SK-N-SH (cell line): Measurements from ENCODE around the gene RPP14. TPM values are rescaled to one million over a fixed set of nuclear protein-coding genes. Genes with fewer than 3 reads are reported as not detected.
A peak's percentile ranks its signal among the peaks of the same experiment; 100 is the strongest.

Experiments used
- CTCF ChIA-PET: fragments of 300-600, 350-600 bp; formaldehyde crosslinking; extraction: SDS; loops from one replicate; lab custom pipeline; 2021; lab: Yijun Ruan, JAX
- POLR2A ChIA-PET: fragments of 350-600 bp; sonication (Branson Sonifier 250); formaldehyde crosslinking; extraction: SDS; loops from one replicate; lab custom pipeline; 2020; ENCODE audit warnings: antibody characterized with exemption, inconsistent platforms; lab: Yijun Ruan, JAX
- DNase-seq: peaks from one replicate; pipeline ENCODE4 v3.0.0; 2012
- H2AFZ ChIP-seq: fragments of 200-600 bp; sonication (generic); 2 replicates; pipeline ENCODE4 v1.8.1; 2016; ENCODE audit warnings: antibody characterized with exemption, mild to moderate bottlenecking, low read depth
- H3F3A ChIP-seq: fragments of 200-600 bp; sonication (generic); replicated peaks from 2 replicates; pipeline ENCODE3; 2016; ENCODE audit warnings: antibody characterized with exemption, mild to moderate bottlenecking; ENCODE audit not compliant: insufficient read depth
- H3K27ac ChIP-seq, 2 experiments: fragments of 200-500 bp in 1 of 2; fragments of 200-600 bp in 1 of 2; sonication (Bioruptor generic) in 1 of 2; sonication (generic), shearing (Covaris generic) in 1 of 2; 2 replicates each; pipeline versions ENCODE4 v1.5.1 to v1.6.1; 2014 to 2016; ENCODE audit warnings: low read depth in 2 of 2, inconsistent platforms in 1 of 2, low read length in 1 of 2, mild to moderate bottlenecking in 1 of 2, mixed read lengths in 1 of 2
- H3K27me3 ChIP-seq: fragments of 200-600 bp; sonication (generic), shearing (Covaris generic); 2 replicates; pipeline ENCODE4 v1.6.1; 2016; ENCODE audit warnings: mixed run types; ENCODE audit not compliant: insufficient read depth
- H3K36me3 ChIP-seq, 2 experiments: fragments of 200-500 bp in 1 of 2; fragments of 200-600 bp in 1 of 2; sonication (Bioruptor generic) in 1 of 2; sonication (generic) in 1 of 2; replicated peaks in 1 of 2; 2 replicates each; pipeline versions ENCODE3 to v1.5.1; 2014 to 2016; ENCODE audit warnings: low read length in 1 of 2, mild to moderate bottlenecking in 1 of 2; ENCODE audit not compliant: insufficient read depth in 2 of 2, control insufficient read depth in 1 of 2
- H3K4me1 ChIP-seq, 2 experiments: fragments of 200-500 bp in 1 of 2; fragments of 200-600 bp in 1 of 2; sonication (Bioruptor generic) in 1 of 2; sonication (generic), shearing (Covaris generic) in 1 of 2; 2 replicates each; pipeline versions ENCODE4 v1.5.1 to v1.6.1; 2014 to 2016; ENCODE audit warnings: low read depth in 1 of 2, low read length in 1 of 2, mixed run types in 1 of 2; ENCODE audit not compliant: insufficient read depth in 2 of 2, control insufficient read depth in 1 of 2
- H3K4me2 ChIP-seq: fragments of 200-600 bp; sonication (generic), shearing (Covaris generic); 2 replicates; pipeline ENCODE4 v1.6.1; 2017; ENCODE audit warnings: mixed run types
- H3K4me3 ChIP-seq, 2 experiments: fragments of 200-500 bp in 1 of 2; fragments of 200-600 bp in 1 of 2; sonication (Bioruptor generic) in 1 of 2; sonication (generic), shearing (Covaris generic) in 1 of 2; 2 replicates each; pipeline versions ENCODE4 v1.5.1 to v1.8.1; 2014 to 2016; ENCODE audit warnings: low read depth in 2 of 2, inconsistent platforms in 1 of 2, low read length in 1 of 2, mild to moderate bottlenecking in 1 of 2, mixed read lengths in 1 of 2, moderate library complexity in 1 of 2
- H3K79me2 ChIP-seq: fragments of 200-600 bp; sonication (generic); 2 replicates; pipeline ENCODE4 v1.8.1; 2017; ENCODE audit warnings: mild to moderate bottlenecking; ENCODE audit not compliant: insufficient read depth
- H3K9ac ChIP-seq: fragments of 200-600 bp; sonication (generic); 2 replicates; pipeline ENCODE4 v1.6.1; 2017; ENCODE audit warnings: mixed run types
- H3K9me2 ChIP-seq: fragments of 200-600 bp; sonication (generic); 2 replicates; pipeline ENCODE4 v1.6.1; 2017; ENCODE audit warnings: mixed run types
- H3K9me3 ChIP-seq: fragments of 200-600 bp; sonication (generic); 2 replicates; pipeline ENCODE4 v1.6.1; 2017; ENCODE audit warnings: mixed run types, mild to moderate bottlenecking, moderate library complexity
- H4K20me1 ChIP-seq: fragments of 200-600 bp; sonication (generic); 2 replicates; pipeline ENCODE4 v1.6.1; 2017; ENCODE audit warnings: mild to moderate bottlenecking, mixed run types; ENCODE audit not compliant: insufficient read depth
- EP300 ChIP-seq, 2 experiments: IDR thresholded peaks; 2 replicates each; pipeline versions ENCODE4 v1.4.0 to v1.6.1; 2012; ENCODE audit warnings: borderline replicate concordance in 1 of 2, low read depth in 1 of 2, low read length in 1 of 2
- FOSL2 ChIP-seq: IDR thresholded peaks from 2 replicates; pipeline ENCODE4 v1.4.0; 2012; ENCODE audit warnings: low read depth, mild to moderate bottlenecking, moderate library complexity, borderline replicate concordance
- GATA2 ChIP-seq: sonication (generic); formaldehyde crosslinking; IDR thresholded peaks from 2 replicates; pipeline ENCODE4 v1.5.0; 2020; ENCODE audit warnings: mild to moderate bottlenecking, missing genetic modification reagents
- MEF2A ChIP-seq: IDR thresholded peaks from 2 replicates; pipeline ENCODE4 v1.4.0; 2012; ENCODE audit warnings: low read depth, borderline replicate concordance
- NFIC ChIP-seq: IDR thresholded peaks from 2 replicates; pipeline ENCODE4 v1.4.0; 2012; ENCODE audit warnings: borderline replicate concordance
- POLR2AphosphoS5 ChIP-seq: IDR thresholded peaks from 2 replicates; pipeline ENCODE4 v1.6.1; 2012; ENCODE audit warnings: low read depth, low read length
- SIN3A ChIP-seq: IDR thresholded peaks from 2 replicates; pipeline ENCODE4 v1.6.1; 2012; ENCODE audit warnings: low read depth, mild to moderate bottlenecking, low read length, moderate library complexity, borderline replicate concordance
- TAF1 ChIP-seq: IDR thresholded peaks from 2 replicates; pipeline ENCODE4 v1.6.1; 2012; ENCODE audit warnings: low read depth, mild to moderate bottlenecking, low read length, moderate library complexity, borderline replicate concordance
- TCF12 ChIP-seq: IDR thresholded peaks from 2 replicates; pipeline ENCODE4 v1.4.0; 2012
- TEAD4 ChIP-seq: IDR thresholded peaks from 2 replicates; pipeline ENCODE4 v1.4.0; 2012; ENCODE audit warnings: mild to moderate bottlenecking, borderline replicate concordance; ENCODE audit not compliant: insufficient read depth
- ZBTB33 ChIP-seq: IDR thresholded peaks from 2 replicates; pipeline ENCODE4 v1.4.0; 2012; ENCODE audit warnings: low read depth, borderline replicate concordance
- WGBS: methylation state at CpG from one replicate; pipeline ENCODE4 v1.1.6; 2017; ENCODE audit warnings: low lambda C conversion rate; 5-methylcytosine and 5-hydroxymethylcytosine counted together
- polyA plus RNA-seq, 3 experiments: library from polyadenylated mRNA; depleted of rRNA; stranded (reverse); fragments of >200 nt; gene quantifications; 2 replicates each; pipeline ENCODE4 v1.2.3, GENCODE V29; 2012
- TF ChIP-seq, protein P1 (sequence below): fragments of 150-350 bp; IDR thresholded peaks from 2 replicates; pipeline ENCODE4 v1.6.1; 2016; ENCODE audit warnings: mild to moderate bottlenecking, low read depth, low read length
- TF ChIP-seq, protein P2 (sequence below): IDR thresholded peaks from 2 replicates; pipeline ENCODE4 v1.6.1; 2012; ENCODE audit warnings: mild to moderate bottlenecking, low read depth, low read length, moderate library complexity
- TF ChIP-seq, protein P3 (sequence below): fragments of 200-600 bp; sonication (generic); IDR thresholded peaks from 2 replicates; pipeline ENCODE4 v1.6.1; 2017; ENCODE audit warnings: antibody characterized with exemption, mild to moderate bottlenecking, moderate library complexity

The RPP14 gene
- polyA plus RNA-seq, 1 of the 3 experiments (the other 2 are of a cell fraction): 8.3 TPM

- H4K20me1 ChIP-seq: no peaks in the 10 kb centered on the region
- H3F3A ChIP-seq: peaks cover 7% of the 10 kb centered on the region
- H2AFZ ChIP-seq: no peak overlapping the region
- no peaks in the 10 kb centered on the region for H3K27me3 ChIP-seq
- POLR2A ChIA-PET: no interaction called here
- H3K4me2 ChIP-seq: no peak overlapping the region
- no peaks in the 10 kb centered on the region for H3K9me3 ChIP-seq
- H3K36me3 ChIP-seq: no peaks in the 10 kb centered on the region
- H3K27ac ChIP-seq: no peak overlapping the region
- CTCF ChIA-PET: no interaction called here
- H3K9me2 ChIP-seq: no peaks in the 10 kb centered on the region
- no peaks in the 10 kb centered on the region for H3K4me1 ChIP-seq
- no peak overlapping the region for H3K9ac ChIP-seq
- DNase-seq: no peak
- no peak overlapping the region for H3K4me3 ChIP-seq
- TF ChIP-seq FOSL2 (no peak), GATA2 (CRISPR knock-in tag) (no peak), EP300 (IDR thresholded peaks at IDR 0.05; ENCODE audit: borderline replicate concordance in 1 of 2, low read depth in 1 of 2, low read length in 1 of 2) (no peak), TAF1 (no peak), TEAD4 (no peak), SIN3A (no peak), POLR2AphosphoS5 (no peak)
- TF ChIP-seq, protein P1, sequence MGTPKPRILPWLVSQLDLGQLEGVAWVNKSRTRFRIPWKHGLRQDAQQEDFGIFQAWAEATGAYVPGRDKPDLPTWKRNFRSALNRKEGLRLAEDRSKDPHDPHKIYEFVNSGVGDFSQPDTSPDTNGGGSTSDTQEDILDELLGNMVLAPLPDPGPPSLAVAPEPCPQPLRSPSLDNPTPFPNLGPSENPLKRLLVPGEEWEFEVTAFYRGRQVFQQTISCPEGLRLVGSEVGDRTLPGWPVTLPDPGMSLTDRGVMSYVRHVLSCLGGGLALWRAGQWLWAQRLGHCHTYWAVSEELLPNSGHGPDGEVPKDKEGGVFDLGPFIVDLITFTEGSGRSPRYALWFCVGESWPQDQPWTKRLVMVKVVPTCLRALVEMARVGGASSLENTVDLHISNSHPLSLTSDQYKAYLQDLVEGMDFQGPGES: no peak
- TF ChIP-seq, protein P2, sequence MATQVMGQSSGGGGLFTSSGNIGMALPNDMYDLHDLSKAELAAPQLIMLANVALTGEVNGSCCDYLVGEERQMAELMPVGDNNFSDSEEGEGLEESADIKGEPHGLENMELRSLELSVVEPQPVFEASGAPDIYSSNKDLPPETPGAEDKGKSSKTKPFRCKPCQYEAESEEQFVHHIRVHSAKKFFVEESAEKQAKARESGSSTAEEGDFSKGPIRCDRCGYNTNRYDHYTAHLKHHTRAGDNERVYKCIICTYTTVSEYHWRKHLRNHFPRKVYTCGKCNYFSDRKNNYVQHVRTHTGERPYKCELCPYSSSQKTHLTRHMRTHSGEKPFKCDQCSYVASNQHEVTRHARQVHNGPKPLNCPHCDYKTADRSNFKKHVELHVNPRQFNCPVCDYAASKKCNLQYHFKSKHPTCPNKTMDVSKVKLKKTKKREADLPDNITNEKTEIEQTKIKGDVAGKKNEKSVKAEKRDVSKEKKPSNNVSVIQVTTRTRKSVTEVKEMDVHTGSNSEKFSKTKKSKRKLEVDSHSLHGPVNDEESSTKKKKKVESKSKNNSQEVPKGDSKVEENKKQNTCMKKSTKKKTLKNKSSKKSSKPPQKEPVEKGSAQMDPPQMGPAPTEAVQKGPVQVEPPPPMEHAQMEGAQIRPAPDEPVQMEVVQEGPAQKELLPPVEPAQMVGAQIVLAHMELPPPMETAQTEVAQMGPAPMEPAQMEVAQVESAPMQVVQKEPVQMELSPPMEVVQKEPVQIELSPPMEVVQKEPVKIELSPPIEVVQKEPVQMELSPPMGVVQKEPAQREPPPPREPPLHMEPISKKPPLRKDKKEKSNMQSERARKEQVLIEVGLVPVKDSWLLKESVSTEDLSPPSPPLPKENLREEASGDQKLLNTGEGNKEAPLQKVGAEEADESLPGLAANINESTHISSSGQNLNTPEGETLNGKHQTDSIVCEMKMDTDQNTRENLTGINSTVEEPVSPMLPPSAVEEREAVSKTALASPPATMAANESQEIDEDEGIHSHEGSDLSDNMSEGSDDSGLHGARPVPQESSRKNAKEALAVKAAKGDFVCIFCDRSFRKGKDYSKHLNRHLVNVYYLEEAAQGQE: no peak
- TF ChIP-seq, protein P3, sequence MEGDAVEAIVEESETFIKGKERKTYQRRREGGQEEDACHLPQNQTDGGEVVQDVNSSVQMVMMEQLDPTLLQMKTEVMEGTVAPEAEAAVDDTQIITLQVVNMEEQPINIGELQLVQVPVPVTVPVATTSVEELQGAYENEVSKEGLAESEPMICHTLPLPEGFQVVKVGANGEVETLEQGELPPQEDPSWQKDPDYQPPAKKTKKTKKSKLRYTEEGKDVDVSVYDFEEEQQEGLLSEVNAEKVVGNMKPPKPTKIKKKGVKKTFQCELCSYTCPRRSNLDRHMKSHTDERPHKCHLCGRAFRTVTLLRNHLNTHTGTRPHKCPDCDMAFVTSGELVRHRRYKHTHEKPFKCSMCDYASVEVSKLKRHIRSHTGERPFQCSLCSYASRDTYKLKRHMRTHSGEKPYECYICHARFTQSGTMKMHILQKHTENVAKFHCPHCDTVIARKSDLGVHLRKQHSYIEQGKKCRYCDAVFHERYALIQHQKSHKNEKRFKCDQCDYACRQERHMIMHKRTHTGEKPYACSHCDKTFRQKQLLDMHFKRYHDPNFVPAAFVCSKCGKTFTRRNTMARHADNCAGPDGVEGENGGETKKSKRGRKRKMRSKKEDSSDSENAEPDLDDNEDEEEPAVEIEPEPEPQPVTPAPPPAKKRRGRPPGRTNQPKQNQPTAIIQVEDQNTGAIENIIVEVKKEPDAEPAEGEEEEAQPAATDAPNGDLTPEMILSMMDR: no peak
- H3K79me2 ChIP-seq: no peaks in the 10 kb centered on the region
Observed at GRCh38 chr3:58361866-58362265, 55.8 kb downstream of the RPP14 start.

DNA sequence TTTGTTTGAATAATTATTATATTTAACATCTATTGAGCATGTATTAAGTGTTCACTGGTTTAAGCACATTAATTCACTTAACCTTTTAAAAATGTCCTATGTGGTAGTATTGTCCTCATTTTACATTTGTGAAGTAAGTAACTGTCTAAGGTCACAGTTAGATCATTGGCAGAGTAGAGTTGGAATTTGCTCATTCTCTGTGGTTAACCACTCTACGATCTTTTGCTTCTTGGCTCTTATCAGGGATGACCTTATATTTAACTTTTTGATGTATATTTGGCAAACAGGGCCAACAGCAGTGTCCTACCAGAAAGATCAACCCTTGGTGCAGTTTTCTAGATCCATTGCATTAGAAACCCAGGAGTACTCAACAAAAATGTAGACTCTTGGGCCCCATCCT lies 60.7 kb downstream of the RPP14 start:
- 77% methylated on average over 1 of the region's 1 CpG for WGBS
- peak in 1 of 2 experiments; percentile 10; a peak in 1 of 4 replicates for TF ChIP-seq EP300 (IDR thresholded peaks at IDR 0.05; ENCODE audit: borderline replicate concordance in 1 of 2, low read depth in 1 of 2, low read length in 1 of 2)
- TF ChIP-seq TCF12: peak; percentile 49; the same call in 1 of the 2 replicates
- TF ChIP-seq NFIC: 0 out of 2 replicates have a peak, but pooled peaks have one; percentile 29
- TF ChIP-seq SIN3A: no peak
- TF ChIP-seq MEF2A: no peak
- no peak for TF ChIP-seq ZBTB33
- TF ChIP-seq, protein P2: no peak
- Histone ChIP-seq H3K9me2 (no peaks in the 10 kb centered on the region), H3K4me1 (no peaks in the 10 kb centered on the region), H3F3A (peaks cover 2% of the 10 kb centered on the region), H3K27ac (no peak overlapping the region), H3K9me3 (no peaks in the 10 kb centered on the region), H3K4me2 (no peak overlapping the region), H3K9ac (no peak overlapping the region), H2AFZ (no peak overlapping the region), H3K79me2 (no peaks in the 10 kb centered on the region), H3K36me3 (no peaks in the 10 kb centered on the region), H4K20me1 (no peaks in the 10 kb centered on the region), H3K4me3 (no peak overlapping the region), H3K27me3 (no peaks in the 10 kb centered on the region)
- no peak for DNase-seq
- CTCF ChIA-PET: interaction anchor here (1.0 kb wide), 1 partner anchor 27 kb away, joined by 3 read pairs; no protein-coding TSS in a partner anchor
- POLR2A ChIA-PET: no interaction called here
